ENCODE data around the gene SPATS2. TPM values are rescaled to one million over a fixed set of nuclear protein-coding genes. Genes with fewer than 3 reads are reported as not detected.

Gene SPATS2
- total RNA-seq, 3 donors from 2014 or later (not counting 1 experiment from before 2014, with no cell fraction given): 14.6 to 18.4 (median 15.4) TPM

- TF ChIP-seq, protein P1, sequence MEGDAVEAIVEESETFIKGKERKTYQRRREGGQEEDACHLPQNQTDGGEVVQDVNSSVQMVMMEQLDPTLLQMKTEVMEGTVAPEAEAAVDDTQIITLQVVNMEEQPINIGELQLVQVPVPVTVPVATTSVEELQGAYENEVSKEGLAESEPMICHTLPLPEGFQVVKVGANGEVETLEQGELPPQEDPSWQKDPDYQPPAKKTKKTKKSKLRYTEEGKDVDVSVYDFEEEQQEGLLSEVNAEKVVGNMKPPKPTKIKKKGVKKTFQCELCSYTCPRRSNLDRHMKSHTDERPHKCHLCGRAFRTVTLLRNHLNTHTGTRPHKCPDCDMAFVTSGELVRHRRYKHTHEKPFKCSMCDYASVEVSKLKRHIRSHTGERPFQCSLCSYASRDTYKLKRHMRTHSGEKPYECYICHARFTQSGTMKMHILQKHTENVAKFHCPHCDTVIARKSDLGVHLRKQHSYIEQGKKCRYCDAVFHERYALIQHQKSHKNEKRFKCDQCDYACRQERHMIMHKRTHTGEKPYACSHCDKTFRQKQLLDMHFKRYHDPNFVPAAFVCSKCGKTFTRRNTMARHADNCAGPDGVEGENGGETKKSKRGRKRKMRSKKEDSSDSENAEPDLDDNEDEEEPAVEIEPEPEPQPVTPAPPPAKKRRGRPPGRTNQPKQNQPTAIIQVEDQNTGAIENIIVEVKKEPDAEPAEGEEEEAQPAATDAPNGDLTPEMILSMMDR (IDR thresholded peaks at IDR 0.05): no peak
- Mint-ChIP-seq H3K9me3 (no peaks in the 10 kb centered on the region), H3K4me1 (peaks cover 16 to 27% of the 10 kb centered on the region in 2 donors), H3K27me3 (ENCODE audit: low read depth in 2 of 2) (peaks cover 50 to 63% of the 10 kb centered on the region in 2 donors), H3K27ac (no peak overlapping the region), H3K4me3 (peak overlapping the region; percentile 63), H3K36me3 (no peaks in the 10 kb centered on the region)
- no peak overlapping the region for H3K4me3 ChIP-seq (ENCODE audit: low read length)
- DNase-seq: no peak
- H3K27ac ChIP-seq (ENCODE audit: low read length): no peak overlapping the region
- peaks cover 48% of the 10 kb centered on the region for H3K27me3 ChIP-seq (ENCODE audit: control insufficient read depth, insufficient read depth, low read length)
- intact Hi-C loops (cut with micrococcal nuclease): no loop called here
- 54% methylated on average over 5 of the region's 6 CpGs for WGBS (ENCODE audit: insufficient coverage)
- peaks cover 49% of the 10 kb centered on the region for H3K4me1 ChIP-seq (ENCODE audit: control insufficient read depth, insufficient read depth, low read length)
- no peaks in the 10 kb centered on the region for H3K36me3 ChIP-seq (ENCODE audit: control insufficient read depth, insufficient read depth, low read length)
- H3K9me3 ChIP-seq (ENCODE audit: control insufficient read depth, insufficient read depth, low read length): no peaks in the 10 kb centered on the region
- ATAC-seq: no peak
These were observed 27.0 kb upstream of the SPATS2 start for GRCh38 chr12:49340095-49340870.

DNA sequence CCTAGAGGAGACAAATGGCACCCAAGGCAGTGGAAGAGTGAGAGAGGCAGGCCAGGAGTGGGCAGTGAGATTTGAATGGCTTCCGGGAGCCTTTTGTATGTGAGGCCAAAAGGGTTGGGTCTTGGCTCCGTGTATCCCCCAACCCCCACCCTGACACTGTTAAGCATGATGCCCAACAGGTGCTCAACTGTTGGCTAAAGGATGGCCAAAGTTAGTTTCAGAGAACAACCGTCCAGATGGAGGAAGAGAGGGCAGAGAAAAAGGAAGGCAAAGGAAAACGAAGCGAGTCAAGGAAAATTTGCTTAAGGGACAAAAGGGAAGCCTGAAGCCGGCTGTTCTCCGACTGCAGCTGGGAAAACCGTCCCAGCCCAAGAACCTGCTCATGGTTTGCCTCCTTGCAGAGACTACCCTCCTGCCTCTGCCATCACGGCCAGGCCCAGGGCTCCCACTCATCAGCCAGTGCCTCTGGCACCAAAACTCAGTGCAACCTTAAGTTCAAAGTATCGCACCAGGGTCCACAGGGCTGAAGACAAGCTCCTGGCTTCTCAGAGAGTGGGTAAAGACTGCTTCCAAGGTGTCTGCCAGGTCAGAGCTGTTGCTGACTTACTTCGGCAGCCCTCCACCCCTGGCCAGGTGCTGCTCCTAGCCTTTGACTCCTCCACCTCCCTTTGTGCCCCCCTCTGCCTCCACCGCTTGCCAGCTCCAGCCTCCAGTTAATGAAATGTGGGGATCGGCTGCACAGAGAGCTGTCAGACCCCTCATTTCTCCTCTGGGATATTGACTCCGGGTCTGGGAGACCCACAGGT is 26.1 kb upstream of the SPATS2 start:
- TF ChIP-seq, protein P1 (IDR thresholded peaks at IDR 0.05): no peak
- H3K27me3 Mint-ChIP-seq (ENCODE audit: low read depth in 2 of 2): peaks cover 43 to 66% of the 10 kb centered on the region in 2 donors
- no peak for DNase-seq
- intact Hi-C loops (cut with micrococcal nuclease): no loop called here
- no peak overlapping the region for H3K4me3 ChIP-seq (ENCODE audit: low read length)
- WGBS (ENCODE audit: insufficient coverage): 53% methylated on average over 13 of the region's 14 CpGs
- peaks cover 22 to 36% of the 10 kb centered on the region in 2 donors for H3K4me1 Mint-ChIP-seq
- no peak overlapping the region for H3K27ac ChIP-seq (ENCODE audit: low read length)
- H3K27ac Mint-ChIP-seq: no peak overlapping the region
- H3K36me3 ChIP-seq (ENCODE audit: control insufficient read depth, insufficient read depth, low read length): no peaks in the 10 kb centered on the region
- no peaks in the 10 kb centered on the region for H3K36me3 Mint-ChIP-seq
- H3K9me3 ChIP-seq (ENCODE audit: control insufficient read depth, insufficient read depth, low read length): no peaks in the 10 kb centered on the region
- H3K4me3 Mint-ChIP-seq: peak overlapping the region; percentile 63
- no peak for ATAC-seq
- H3K4me1 ChIP-seq (ENCODE audit: control insufficient read depth, insufficient read depth, low read length): peaks cover 58% of the 10 kb centered on the region
- no peaks in the 10 kb centered on the region for H3K9me3 Mint-ChIP-seq
- peaks cover 50% of the 10 kb centered on the region for H3K27me3 ChIP-seq (ENCODE audit: control insufficient read depth, insufficient read depth, low read length)

DNA sequence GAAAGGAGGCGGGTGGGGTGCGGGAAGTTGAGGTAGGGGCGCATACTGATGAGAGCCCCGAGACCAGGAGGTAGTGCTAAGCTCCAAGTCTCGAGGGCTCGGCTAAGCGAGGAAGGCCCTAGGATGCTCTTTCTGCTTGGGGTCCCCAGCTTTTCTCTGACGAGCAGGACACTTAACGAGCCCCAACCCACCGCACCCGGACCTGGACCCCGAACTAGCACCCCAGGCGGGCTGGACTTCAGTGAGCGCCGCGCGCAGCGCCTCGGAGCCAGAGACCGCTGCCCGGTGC is 25.5 kb upstream of the SPATS2 start:
- intact Hi-C loops (cut with micrococcal nuclease): loop anchor here (1.0 kb wide), 1 partner anchor 53 kb away; no protein-coding TSS in a partner anchor
- H3K4me3 ChIP-seq (ENCODE audit: low read length): no peak overlapping the region
- peaks cover 46 to 69% of the 10 kb centered on the region in 2 donors for H3K27me3 Mint-ChIP-seq (ENCODE audit: low read depth in 2 of 2)
- no peaks in the 10 kb centered on the region for H3K9me3 ChIP-seq (ENCODE audit: control insufficient read depth, insufficient read depth, low read length)
- TF ChIP-seq, protein P1 (IDR thresholded peaks at IDR 0.05): no peak
- H3K4me1 ChIP-seq (ENCODE audit: control insufficient read depth, insufficient read depth, low read length): peaks cover 60% of the 10 kb centered on the region
- H3K27ac ChIP-seq (ENCODE audit: low read length): no peak overlapping the region
- peaks cover 52% of the 10 kb centered on the region for H3K27me3 ChIP-seq (ENCODE audit: control insufficient read depth, insufficient read depth, low read length)
- DNase-seq (no peak), ATAC-seq (no peak)
- peaks cover 22 to 39% of the 10 kb centered on the region in 2 donors for H3K4me1 Mint-ChIP-seq
- peak overlapping the region; percentile 21 for H3K4me3 Mint-ChIP-seq
- no peaks in the 10 kb centered on the region for H3K36me3 ChIP-seq (ENCODE audit: control insufficient read depth, insufficient read depth, low read length)
- no peaks in the 10 kb centered on the region for H3K9me3 Mint-ChIP-seq
- no peaks in the 10 kb centered on the region for H3K36me3 Mint-ChIP-seq
- no peak overlapping the region for H3K27ac Mint-ChIP-seq
- WGBS (ENCODE audit: insufficient coverage): 26% methylated on average over 21 of the region's 21 CpGs

All from natural killer cell (primary cell).